Progenitor cell of endocrine pancreas (in vitro differentiated cells): ENCODE measurements around the gene DENND1A. TPM values are rescaled to one million over a fixed set of nuclear protein-coding genes. Genes with fewer than 3 reads are reported as not detected.

ENCODE experiments used
- DNase-seq: peaks from one replicate; pipeline ENCODE4 v3.0.0; 2021; ENCODE audit warnings: low spot score; ENCODE audit not compliant: unreplicated experiment
- H3K27ac Mint-ChIP-seq: 2 replicates; pipeline ENCODE4 v1.8.0; 2021; ENCODE audit warnings: mild to moderate bottlenecking, moderate library complexity, mixed read lengths
- H3K27me3 Mint-ChIP-seq: 2 replicates; pipeline ENCODE4 v1.8.0; 2021; ENCODE audit warnings: mixed read lengths
- H3K36me3 Mint-ChIP-seq: 2 replicates; pipeline ENCODE4 v1.8.0; 2022; ENCODE audit warnings: mixed read lengths; ENCODE audit not compliant: insufficient read depth
- H3K4me1 Mint-ChIP-seq: 2 replicates; pipeline ENCODE4 v1.8.0; 2021; ENCODE audit warnings: low read depth, mixed read lengths
- H3K4me3 Mint-ChIP-seq: 2 replicates; pipeline ENCODE4 v1.8.0; 2021; ENCODE audit warnings: low read depth, mild to moderate bottlenecking, moderate library complexity, mixed read lengths
- H3K9me3 Mint-ChIP-seq: 2 replicates; pipeline ENCODE4 v1.8.0; 2021; ENCODE audit warnings: low read depth, mixed read lengths
- CTCF ChIP-seq: fragments of 200-600 bp; sonication (generic); IDR thresholded peaks from one replicate; pipeline ENCODE4 v1.5.0; 2021; ENCODE audit warnings: antibody characterized with exemption, mild to moderate bottlenecking; ENCODE audit not compliant: unreplicated experiment
- total RNA-seq: library from RNA; stranded (reverse); gene quantifications from 2 replicates; pipeline ENCODE4 v1.2.1, GENCODE V29; 2021

The DENND1A gene
- total RNA-seq, 1 donor from 2014 or later, result 20.1 TPM

DNA sequence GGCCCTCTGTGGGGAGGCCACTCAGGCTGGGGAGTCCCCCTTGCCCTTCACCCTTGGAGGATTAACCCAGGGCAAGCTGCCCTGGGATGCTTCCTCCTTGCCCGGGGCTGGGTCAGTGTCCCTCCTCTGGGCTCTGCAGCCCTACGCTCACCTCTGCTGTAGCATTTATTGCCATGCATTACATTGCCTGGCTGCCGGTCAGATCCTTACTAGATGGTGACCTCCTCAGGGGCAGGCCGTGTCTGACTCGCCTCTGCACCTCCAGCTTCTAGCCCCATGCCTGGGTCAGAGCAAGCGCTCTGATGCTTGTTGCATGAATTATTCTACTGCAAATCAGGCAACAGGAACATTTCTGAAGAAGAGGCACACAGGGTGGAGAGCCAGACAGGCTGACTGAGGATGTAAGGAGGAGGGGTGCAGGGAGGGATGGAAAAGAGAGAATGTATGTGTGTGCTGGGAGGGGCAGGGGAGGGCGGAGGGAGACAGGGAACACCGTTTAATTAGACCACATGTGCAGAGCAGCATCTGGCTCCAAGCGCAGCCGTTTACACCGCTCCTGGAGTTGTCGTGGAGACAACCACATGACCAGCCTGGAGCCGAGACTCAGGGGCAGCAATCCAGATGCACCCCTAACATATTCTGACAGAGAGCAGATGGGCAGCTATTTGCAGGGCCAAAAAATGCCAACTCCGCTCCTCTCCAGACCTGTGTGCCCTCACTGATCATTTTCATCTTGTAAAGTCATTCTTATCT is 456.9 kb downstream of the DENND1A start:
- TF ChIP-seq CTCF, result no peak
- Mint-ChIP-seq H3K9me3 (no peaks in the 10 kb centered on the region), H3K27ac (no peak overlapping the region), H3K36me3 (peaks cover 2% of the 10 kb centered on the region), H3K27me3 (peaks cover 5% of the 10 kb centered on the region), H3K4me3 (no peak overlapping the region), H3K4me1 (peaks cover 3% of the 10 kb centered on the region)
- no peak for DNase-seq

DNA sequence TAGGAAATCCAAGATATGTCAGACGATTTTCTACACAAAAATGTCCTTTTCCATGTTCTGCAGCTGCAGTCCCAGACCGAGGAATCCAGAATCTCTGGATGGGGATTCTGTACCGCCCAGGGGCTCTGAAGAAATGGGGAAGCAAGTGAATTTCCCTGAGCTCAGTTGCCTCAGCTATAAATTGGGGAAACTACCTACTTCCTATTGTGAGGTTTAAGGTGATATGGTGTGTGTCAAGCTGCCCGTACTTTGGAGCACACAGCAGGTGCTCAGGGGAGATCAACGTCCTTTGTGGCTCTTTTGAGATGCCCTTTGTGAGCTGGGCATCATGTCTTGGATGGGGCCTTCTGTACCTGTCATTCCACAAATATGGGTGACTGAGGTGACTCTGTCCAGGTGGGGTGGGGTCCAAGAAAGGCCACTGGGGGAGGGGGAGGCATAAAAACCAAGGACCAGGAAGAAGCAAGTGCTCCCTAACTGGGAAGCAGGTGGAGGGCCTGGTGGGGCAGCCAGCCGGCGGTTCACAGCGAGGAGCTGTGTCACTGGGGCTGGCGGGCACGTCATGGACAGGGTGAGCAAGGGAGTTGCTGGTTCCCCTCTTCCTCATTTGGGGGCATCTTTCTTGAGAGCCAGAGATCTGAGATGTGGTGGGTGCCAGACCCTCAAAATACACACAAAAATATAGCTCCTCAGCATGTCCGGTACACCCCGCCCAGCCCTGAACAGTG is 457.9 kb downstream of the DENND1A start:
- no peak overlapping the region for H3K27ac Mint-ChIP-seq
- H3K4me1 Mint-ChIP-seq, result peaks cover 8% of the 10 kb centered on the region
- H3K4me3 Mint-ChIP-seq, result no peak overlapping the region
- H3K36me3 Mint-ChIP-seq, result peaks cover 3% of the 10 kb centered on the region
- H3K9me3 Mint-ChIP-seq, result no peaks in the 10 kb centered on the region
- TF ChIP-seq CTCF, result no peak
- H3K27me3 Mint-ChIP-seq, result peaks cover 5% of the 10 kb centered on the region
- DNase-seq, result no peak

DNA sequence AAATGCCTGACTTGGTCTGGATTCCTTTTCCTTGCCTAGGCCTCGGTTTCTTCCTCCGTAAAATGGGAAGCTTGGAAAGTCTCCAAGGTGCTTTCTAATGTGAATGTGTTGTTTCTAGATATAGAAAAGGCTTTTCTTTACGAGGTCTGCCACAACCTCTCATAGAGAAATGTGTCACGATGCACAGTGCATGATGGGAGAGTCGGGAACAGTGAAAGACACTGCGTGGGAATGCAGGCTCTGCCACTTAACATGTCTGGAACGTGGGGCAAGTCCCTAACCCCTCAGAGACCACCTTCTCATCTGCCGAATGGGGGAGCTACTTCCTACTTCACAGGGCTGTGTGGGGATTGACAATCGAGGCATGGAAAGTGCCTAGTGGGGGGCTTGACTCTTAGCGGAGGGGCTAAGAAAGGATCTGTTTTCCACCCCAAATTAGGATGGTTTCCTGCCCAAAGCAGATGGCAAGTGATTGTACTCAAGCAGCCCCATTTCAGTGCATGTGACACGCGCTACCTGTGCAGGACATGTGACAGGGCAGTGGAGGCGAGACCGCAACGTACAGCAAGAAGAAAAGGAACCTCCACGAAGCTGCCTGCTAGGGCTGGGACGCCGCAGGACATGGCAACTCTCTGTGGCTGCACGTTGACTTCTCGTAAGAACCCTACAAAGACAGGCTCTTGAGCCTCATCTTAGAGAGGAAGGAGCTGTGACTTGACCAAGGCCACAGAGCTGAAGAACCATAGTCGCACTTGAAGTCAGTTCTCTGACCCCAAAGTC is 458.7 kb downstream of the DENND1A start:
- Mint-ChIP-seq H3K27me3 (peaks cover 5% of the 10 kb centered on the region), H3K4me3 (no peak overlapping the region), H3K4me1 (peaks cover 8% of the 10 kb centered on the region), H3K36me3 (peaks cover 3% of the 10 kb centered on the region), H3K27ac (no peak overlapping the region), H3K9me3 (no peaks in the 10 kb centered on the region)
- DNase-seq, result no peak
- no peak for TF ChIP-seq CTCF

DNA sequence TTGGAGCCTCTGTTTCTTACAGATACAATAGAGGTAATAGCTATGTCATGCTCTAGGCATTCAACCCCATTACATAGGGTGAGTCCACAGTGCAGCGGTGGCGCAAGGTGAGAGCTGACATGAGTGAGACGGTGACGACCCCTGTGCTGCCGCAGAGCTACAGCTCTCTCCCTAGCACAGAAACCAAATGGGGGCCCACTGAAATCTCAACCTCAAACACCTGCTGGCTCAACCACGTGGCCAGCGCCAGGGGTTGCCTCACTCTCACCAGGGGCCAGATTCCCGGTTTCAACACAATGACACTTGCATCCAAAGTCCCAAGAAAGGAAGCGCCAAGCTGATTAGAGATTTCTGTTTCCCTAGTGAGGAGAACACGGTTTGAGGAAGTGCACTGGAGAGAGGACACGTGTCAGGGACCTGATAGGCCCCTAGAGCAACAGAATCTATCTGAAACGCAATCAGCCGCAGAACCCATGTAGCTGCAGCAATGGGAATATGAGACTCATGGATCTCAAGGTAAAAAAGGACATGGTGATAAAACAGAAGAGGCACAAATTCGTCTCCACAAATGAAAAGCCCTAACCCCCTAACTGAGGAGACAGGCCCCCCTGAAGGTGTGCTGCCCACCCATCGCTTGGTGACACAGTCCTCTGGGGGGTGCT is 459.7 kb downstream of the DENND1A start:
- no peaks in the 10 kb centered on the region for H3K9me3 Mint-ChIP-seq
- no peak for DNase-seq
- peaks cover 3% of the 10 kb centered on the region for H3K36me3 Mint-ChIP-seq
- no peak overlapping the region for H3K27ac Mint-ChIP-seq
- peaks cover 10% of the 10 kb centered on the region for H3K4me1 Mint-ChIP-seq
- H3K27me3 Mint-ChIP-seq, result peaks cover 5% of the 10 kb centered on the region
- no peak for TF ChIP-seq CTCF
- no peak overlapping the region for H3K4me3 Mint-ChIP-seq

- H3K36me3 Mint-ChIP-seq, result peaks cover 3% of the 10 kb centered on the region
- DNase-seq, result no peak
- TF ChIP-seq CTCF, result no peak
- no peak overlapping the region for H3K27ac Mint-ChIP-seq
- H3K9me3 Mint-ChIP-seq, result peaks cover 1% of the 10 kb centered on the region
- peaks cover 5% of the 10 kb centered on the region for H3K27me3 Mint-ChIP-seq
- no peak overlapping the region for H3K4me3 Mint-ChIP-seq
- H3K4me1 Mint-ChIP-seq, result peaks cover 12% of the 10 kb centered on the region
Observed at GRCh38 chr9:123469282-123469681, 460.6 kb downstream of the DENND1A start.
